Measurements from ENCODE around the gene SCN9A. TPM values are rescaled to one million over a fixed set of nuclear protein-coding genes. Genes with fewer than 3 reads are reported as not detected.

Gene SCN9A
- total RNA-seq, 2 experiments from 2014 or later = 0.15 TPM

DNA sequence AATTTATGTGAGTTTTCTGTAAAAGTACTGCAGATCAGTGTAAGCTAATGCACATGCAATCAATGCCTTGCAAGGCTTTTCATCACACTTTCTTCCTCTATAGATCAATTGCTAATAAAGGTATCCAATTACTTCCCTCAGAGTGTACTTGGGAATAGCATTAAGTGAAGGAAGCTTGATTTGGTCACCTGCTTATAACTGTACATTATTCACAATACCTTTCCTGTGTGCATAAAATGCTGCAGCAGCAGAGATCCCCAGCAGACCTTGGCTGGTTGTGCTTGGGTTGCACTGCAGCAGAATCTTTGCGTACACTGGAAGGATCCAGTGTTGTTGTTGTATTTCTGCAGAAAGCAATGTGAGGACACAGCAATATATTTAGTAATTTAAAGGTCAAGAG lies 18.5 kb upstream of the SCN9A start:
- no peak for DNase-seq
- Mint-ChIP-seq H3K4me1 (no peaks in the 10 kb centered on the region), H3K36me3 (ENCODE audit: low read depth) (no peaks in the 10 kb centered on the region), H3K9me3 (no peaks in the 10 kb centered on the region), H3K4me3 (no peak overlapping the region), H3K27me3 (no peaks in the 10 kb centered on the region), H3K27ac (no peak overlapping the region)
- ChIA-PET POLR2A (no interaction called here), CTCF (no interaction called here)

DNA sequence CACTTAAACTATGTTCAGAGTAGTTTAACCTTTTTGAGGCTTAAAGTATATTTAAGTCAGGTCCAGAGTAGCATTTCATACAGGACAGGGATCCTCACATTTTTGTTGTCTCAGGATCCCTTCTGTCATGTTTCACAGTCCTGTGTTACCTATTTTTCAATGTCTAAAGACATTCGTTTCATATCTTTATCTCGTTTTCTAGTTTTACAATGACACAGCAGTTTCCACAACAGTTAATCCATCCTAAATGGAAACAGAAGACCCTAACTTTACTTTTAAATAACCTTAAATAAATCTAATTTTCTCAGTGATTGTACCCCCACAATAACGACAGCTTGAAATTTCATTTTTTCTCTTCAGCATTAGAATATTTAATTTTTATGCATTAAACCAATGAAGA lies 17.3 kb upstream of the SCN9A start:
- ChIA-PET POLR2A (no interaction called here), CTCF (no interaction called here)
- Mint-ChIP-seq H3K4me3 (no peak overlapping the region), H3K9me3 (no peaks in the 10 kb centered on the region), H3K27ac (no peak overlapping the region), H3K4me1 (no peaks in the 10 kb centered on the region), H3K36me3 (ENCODE audit: low read depth) (no peaks in the 10 kb centered on the region), H3K27me3 (no peaks in the 10 kb centered on the region)
- no peak for DNase-seq

DNA sequence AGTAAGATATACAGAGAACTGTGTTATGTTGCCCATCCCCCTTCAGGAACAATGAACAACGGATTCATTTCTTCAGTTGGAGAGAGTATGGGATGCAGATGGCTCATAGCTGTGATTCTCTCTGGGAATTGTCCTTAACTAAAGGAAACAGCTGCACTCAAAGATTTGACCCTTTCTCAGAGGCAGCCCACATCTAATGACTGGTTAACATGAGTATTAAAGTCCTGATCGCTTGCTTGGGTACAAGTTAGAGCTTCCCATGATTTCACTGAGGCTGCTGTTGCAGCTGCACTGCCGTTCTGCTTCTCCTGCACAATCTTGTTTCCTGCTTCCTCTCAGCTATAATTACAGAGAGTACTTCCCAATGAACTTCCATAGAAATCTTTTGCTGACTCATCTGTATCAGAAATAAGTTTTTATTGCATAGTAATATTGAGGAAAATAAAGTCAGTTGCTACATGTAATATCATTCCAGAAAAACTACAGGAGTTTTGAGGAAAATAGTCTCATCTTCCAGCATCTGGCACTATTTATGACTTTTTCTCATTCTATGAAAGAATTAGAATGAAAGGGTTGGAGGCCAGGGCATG lies 12.8 kb upstream of the SCN9A start:
- Mint-ChIP-seq H3K9me3 (no peaks in the 10 kb centered on the region), H3K36me3 (ENCODE audit: low read depth) (no peaks in the 10 kb centered on the region), H3K4me1 (no peaks in the 10 kb centered on the region), H3K4me3 (no peak overlapping the region), H3K27me3 (no peaks in the 10 kb centered on the region), H3K27ac (no peak overlapping the region)
- ChIA-PET POLR2A (no interaction called here), CTCF (no interaction called here)
- no peak for DNase-seq

DNA sequence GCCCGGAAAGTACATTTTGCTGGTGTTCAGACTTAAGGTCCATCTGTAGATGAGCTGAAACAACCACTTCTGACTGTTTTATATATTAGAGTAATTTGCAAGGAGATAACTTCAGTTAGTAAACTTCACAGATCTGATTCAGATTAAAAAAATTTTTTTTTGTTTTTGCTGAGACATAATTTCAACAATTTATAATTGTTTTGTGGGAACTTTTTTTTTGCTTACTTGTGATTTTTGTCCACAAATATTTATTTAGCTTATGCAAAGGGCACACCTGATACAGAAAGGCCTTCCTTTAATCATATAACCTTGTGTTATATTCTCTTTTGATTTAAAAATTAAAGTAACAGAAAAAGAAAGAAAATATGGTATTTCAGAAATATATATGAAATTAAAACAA lies 9.6 kb upstream of the SCN9A start:
- H3K9me3 Mint-ChIP-seq = no peaks in the 10 kb centered on the region
- ChIA-PET CTCF (interaction anchor here (1.5 to 2.3 kb wide), 3 partner anchors 10 to 24 kb away, joined by 4 to 9 read pairs (median 5); partner anchors contain the start of gene SCN9A), POLR2A (no interaction called here)
- no peaks in the 10 kb centered on the region for H3K4me1 Mint-ChIP-seq
- no peak for DNase-seq
- H3K27ac Mint-ChIP-seq = no peak overlapping the region
- no peak overlapping the region for H3K4me3 Mint-ChIP-seq
- H3K36me3 Mint-ChIP-seq (ENCODE audit: low read depth) = no peaks in the 10 kb centered on the region
- no peaks in the 10 kb centered on the region for H3K27me3 Mint-ChIP-seq

DNA sequence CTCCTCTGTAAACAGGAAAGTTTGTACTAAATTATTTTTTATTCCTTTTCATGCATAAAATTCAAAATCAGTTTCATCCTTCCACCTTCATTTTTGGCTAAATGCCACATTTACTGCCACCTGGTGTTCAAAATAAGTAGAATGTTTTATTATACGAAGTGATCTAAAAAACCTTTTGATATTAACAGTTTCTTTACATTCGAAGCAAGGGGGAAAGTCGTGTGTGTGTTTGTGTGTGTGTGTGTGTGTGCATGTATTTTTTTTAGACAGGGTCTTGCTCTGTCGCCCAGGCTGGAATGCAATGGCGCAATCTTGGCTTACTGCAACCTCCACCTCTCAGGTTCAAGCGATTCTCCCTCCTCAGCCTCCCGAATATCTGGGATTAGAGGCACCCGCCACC lies 9.0 kb upstream of the SCN9A start:
- H3K27ac Mint-ChIP-seq = no peak overlapping the region
- no peaks in the 10 kb centered on the region for H3K9me3 Mint-ChIP-seq
- no peaks in the 10 kb centered on the region for H3K4me1 Mint-ChIP-seq
- H3K4me3 Mint-ChIP-seq = no peak overlapping the region
- no peaks in the 10 kb centered on the region for H3K36me3 Mint-ChIP-seq (ENCODE audit: low read depth)
- DNase-seq = no peak
- CTCF ChIA-PET = interaction anchor here (1.5 to 2.3 kb wide), 3 partner anchors 10 to 24 kb away, joined by 4 to 9 read pairs (median 5); partner anchors contain the start of gene SCN9A
- H3K27me3 Mint-ChIP-seq = no peaks in the 10 kb centered on the region
- POLR2A ChIA-PET = no interaction called here

DNA sequence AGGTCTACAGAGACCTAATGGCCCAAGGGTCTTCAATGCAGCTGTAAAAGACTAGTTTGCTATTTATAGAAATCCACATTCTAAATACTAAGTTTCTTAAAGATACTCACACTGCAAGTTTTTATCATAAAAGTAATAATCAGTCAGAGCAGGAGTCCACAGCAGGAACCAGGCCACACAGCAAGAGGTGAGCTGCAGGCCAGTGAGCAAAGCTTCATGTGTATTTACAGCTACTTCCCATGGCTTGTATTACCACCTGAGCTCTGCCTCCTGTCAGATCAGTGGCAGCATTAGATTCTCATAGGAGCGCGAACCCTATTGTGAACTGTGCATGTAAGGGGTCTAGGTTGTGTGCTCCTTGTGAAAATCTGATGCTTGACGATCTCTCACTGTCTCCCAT lies 6.7 kb upstream of the SCN9A start:
- POLR2A ChIA-PET = no interaction called here
- Mint-ChIP-seq H3K9me3 (no peaks in the 10 kb centered on the region), H3K4me3 (no peak overlapping the region), H3K27me3 (peaks cover 9% of the 10 kb centered on the region), H3K4me1 (no peaks in the 10 kb centered on the region), H3K27ac (no peak overlapping the region), H3K36me3 (ENCODE audit: low read depth) (no peaks in the 10 kb centered on the region)
- no peak for DNase-seq
- CTCF ChIA-PET = interaction anchor here (1.6 kb wide), 1 partner anchor 21 kb away, joined by 7 read pairs; no protein-coding TSS in a partner anchor

DNA sequence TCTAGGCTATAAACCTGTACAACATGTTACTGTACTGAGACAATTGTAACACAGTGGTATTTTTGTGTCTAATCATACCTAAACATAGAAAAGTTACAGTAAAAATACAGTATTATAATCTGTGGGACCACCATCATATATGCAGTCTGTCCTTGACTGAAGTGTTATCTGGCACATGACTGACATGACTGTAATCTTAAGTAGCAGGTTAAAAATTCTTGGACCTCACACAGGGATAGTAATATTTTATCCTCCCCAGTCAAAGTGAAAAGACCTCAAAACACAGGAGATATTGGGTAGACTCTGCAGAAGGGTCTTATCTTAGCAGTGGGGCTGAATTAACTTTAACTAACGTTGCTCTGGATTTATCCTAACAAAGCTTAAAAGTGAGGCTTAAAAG lies 4.9 kb upstream of the SCN9A start:
- Mint-ChIP-seq H3K27ac (no peak overlapping the region), H3K36me3 (ENCODE audit: low read depth) (no peaks in the 10 kb centered on the region), H3K27me3 (peaks cover 19% of the 10 kb centered on the region), H3K4me1 (peaks cover 5% of the 10 kb centered on the region), H3K9me3 (no peaks in the 10 kb centered on the region), H3K4me3 (no peak overlapping the region)
- CTCF ChIA-PET = no interaction called here
- POLR2A ChIA-PET = no interaction called here
- DNase-seq = no peak

DNA sequence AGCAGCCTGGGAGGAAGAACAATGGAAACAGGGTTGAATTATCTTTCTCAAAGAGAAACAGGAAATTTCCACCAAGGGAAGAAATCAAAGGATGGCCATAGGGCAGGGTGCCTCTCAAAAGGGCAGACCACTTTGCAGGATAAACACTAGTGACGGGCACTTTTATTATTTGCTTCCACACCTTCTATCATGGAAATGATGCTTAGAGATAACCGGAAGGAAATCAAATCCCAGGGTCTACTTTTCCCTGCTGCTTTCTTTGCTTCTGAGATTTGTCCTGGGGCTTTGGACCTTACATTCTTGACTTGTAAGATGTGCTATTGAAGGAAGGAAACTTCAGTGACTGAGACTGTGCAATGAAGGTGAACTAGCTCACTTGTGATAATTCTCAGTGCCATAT lies 1.1 kb upstream of the SCN9A start:
- Mint-ChIP-seq H3K4me1 (peaks cover 18% of the 10 kb centered on the region), H3K27me3 (peaks cover 38% of the 10 kb centered on the region), H3K27ac (no peak overlapping the region)

DNA sequence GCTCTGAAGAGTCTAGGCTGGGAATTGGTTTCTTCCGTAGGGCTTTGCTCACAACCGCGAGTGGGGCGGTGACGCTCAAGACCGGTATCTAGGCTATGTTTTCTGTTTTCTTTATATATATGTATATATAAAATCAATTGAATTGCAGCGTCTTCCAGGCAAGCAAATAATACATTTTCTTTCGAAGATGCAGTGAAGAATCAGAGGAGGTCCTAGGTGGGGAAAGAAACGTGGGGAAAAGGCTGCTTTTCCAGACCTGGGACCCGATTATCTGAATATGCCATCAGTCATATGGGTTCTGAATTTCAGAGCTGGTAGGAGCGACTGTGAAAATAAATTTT lies 714 bp upstream of the SCN9A start:
- CTCF ChIA-PET = interaction anchor here (0.6 kb wide), 1 partner anchor 120 kb away, joined by 3 read pairs; no protein-coding TSS in a partner anchor
- Mint-ChIP-seq H3K36me3 (ENCODE audit: low read depth) (no peaks in the 10 kb centered on the region), H3K27ac (no peak overlapping the region), H3K4me1 (peaks cover 18% of the 10 kb centered on the region), H3K27me3 (peaks cover 38% of the 10 kb centered on the region), H3K9me3 (no peaks in the 10 kb centered on the region), H3K4me3 (peak overlapping the region; percentile 62)
- DNase-seq = no peak
- POLR2A ChIA-PET = no interaction called here

More for the DNA sequence above, 1.1 kb upstream of the SCN9A start:
- no peaks in the 10 kb centered on the region for H3K36me3 Mint-ChIP-seq (ENCODE audit: low read depth)
- DNase-seq = no peak
- H3K4me3 Mint-ChIP-seq = no peak overlapping the region
- POLR2A ChIA-PET = no interaction called here
- H3K9me3 Mint-ChIP-seq = no peaks in the 10 kb centered on the region
- CTCF ChIA-PET = interaction anchor here (0.6 kb wide), 1 partner anchor 120 kb away, joined by 3 read pairs; no protein-coding TSS in a partner anchor

DNA sequence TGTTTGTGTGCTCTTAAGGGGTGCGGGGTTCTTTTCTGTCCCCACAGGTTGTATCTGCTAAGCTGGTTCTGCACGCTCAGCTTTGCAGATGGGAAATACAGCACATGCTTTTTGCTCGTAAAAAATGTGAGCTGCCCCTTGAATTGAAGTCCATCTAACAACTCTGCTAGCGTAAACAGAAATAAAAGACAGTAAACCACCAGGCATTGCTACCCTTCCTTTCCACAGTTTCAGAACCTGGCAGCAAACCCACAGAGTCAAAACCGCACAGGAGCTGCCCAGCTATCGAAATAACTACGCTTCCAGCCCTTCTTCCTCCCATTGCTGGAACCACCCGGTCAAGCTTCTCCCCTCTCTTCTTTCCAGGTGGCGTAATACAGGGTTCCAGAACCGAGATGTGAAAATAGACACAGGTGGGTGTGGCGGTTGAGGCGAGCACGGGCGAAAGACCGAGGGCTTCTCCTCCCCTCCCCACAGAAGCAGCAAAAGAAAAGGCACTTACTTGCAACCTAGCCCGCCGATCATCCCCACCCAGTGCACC lies 479 bp downstream of the SCN9A start:
- ChIA-PET CTCF (interaction anchor here (1.5 to 1.9 kb wide), 2 partner anchors 10 to 14 kb away, joined by 5 to 9 read pairs; no protein-coding TSS in a partner anchor), POLR2A (no interaction called here)
- DNase-seq = no peak
- Mint-ChIP-seq H3K4me3 (peak overlapping the region; percentile 66), H3K4me1 (peaks cover 18% of the 10 kb centered on the region), H3K27me3 (peaks cover 38% of the 10 kb centered on the region), H3K36me3 (ENCODE audit: low read depth) (no peaks in the 10 kb centered on the region), H3K27ac (no peak overlapping the region), H3K9me3 (no peaks in the 10 kb centered on the region)

DNA sequence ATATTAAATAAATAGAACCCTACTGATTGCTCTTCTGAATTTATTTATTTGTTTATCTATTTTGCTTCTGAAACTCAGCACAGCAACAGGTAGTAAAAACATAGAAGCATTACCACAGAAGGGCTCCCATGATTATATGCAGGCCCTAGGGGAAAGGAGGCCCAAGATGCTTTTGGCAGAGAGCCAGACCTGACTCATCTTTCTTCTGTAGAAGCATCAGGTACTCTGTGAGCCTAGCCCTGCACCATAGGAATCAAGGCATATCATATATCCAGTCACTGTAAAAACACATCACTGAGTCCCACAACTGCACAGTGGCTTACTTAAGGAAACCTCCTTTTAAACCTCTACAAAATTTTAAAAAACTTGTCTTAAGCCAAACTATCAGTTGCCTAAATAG lies 1.8 kb downstream of the SCN9A start:
- POLR2A ChIA-PET = no interaction called here
- Mint-ChIP-seq H3K27me3 (peaks cover 38% of the 10 kb centered on the region), H3K4me3 (no peak overlapping the region), H3K36me3 (ENCODE audit: low read depth) (no peaks in the 10 kb centered on the region), H3K27ac (no peak overlapping the region), H3K9me3 (no peaks in the 10 kb centered on the region), H3K4me1 (peaks cover 18% of the 10 kb centered on the region)
- DNase-seq = no peak
- CTCF ChIA-PET = interaction anchor here (1.5 to 1.9 kb wide), 2 partner anchors 11 to 13 kb away, joined by 5 to 9 read pairs; no protein-coding TSS in a partner anchor

DNA sequence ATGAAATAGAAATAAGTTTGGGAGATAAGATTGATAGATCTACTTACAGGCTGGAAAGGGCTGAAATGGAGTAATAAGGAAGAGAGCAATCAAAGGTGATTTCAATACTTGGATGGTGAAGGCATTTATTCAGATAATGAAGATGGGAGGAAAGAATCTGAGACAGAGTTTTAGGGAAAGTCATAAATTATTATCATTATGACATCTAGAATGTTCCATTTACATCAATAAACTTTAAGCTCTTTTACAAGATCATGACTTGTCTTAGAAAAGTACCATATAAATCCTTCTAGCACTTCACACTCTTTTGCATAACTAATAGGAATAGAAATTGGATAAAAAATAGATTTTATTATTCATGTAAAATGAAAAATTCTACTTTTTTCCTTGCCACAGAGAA lies 2.2 kb downstream of the SCN9A start:
- ChIA-PET POLR2A (no interaction called here), CTCF (no interaction called here)
- H3K27me3 Mint-ChIP-seq = peaks cover 38% of the 10 kb centered on the region
- H3K36me3 Mint-ChIP-seq (ENCODE audit: low read depth) = no peaks in the 10 kb centered on the region
- DNase-seq = no peak
- H3K4me1 Mint-ChIP-seq = peaks cover 18% of the 10 kb centered on the region
- no peak overlapping the region for H3K4me3 Mint-ChIP-seq
- no peak overlapping the region for H3K27ac Mint-ChIP-seq
- H3K9me3 Mint-ChIP-seq = no peaks in the 10 kb centered on the region

DNA sequence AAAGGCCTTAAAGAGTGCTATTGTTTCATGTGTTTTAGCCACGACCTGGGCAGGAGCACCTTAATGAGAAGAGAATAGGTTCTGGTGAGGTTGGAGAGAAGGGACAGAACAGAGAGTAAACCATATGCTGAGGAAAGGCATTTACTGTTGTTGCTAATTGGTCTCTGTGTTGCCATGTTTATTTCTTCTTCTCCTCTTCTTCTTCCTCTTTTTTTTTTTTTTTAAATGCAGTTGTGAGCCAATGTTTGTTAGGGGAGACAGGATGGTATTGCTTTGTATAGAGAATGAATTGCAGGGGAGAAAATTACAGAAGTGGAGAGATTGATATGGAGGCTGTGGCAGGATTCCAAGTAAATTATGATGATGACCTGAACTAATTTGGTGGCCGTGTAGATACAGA lies 2.6 kb downstream of the SCN9A start:
- H3K27me3 Mint-ChIP-seq = peaks cover 36% of the 10 kb centered on the region
- ChIA-PET CTCF (no interaction called here), POLR2A (no interaction called here)
- DNase-seq = no peak
- peaks cover 18% of the 10 kb centered on the region for H3K4me1 Mint-ChIP-seq
- no peak overlapping the region for H3K27ac Mint-ChIP-seq
- H3K4me3 Mint-ChIP-seq = no peak overlapping the region
- no peaks in the 10 kb centered on the region for H3K9me3 Mint-ChIP-seq
- no peaks in the 10 kb centered on the region for H3K36me3 Mint-ChIP-seq (ENCODE audit: low read depth)

DNA sequence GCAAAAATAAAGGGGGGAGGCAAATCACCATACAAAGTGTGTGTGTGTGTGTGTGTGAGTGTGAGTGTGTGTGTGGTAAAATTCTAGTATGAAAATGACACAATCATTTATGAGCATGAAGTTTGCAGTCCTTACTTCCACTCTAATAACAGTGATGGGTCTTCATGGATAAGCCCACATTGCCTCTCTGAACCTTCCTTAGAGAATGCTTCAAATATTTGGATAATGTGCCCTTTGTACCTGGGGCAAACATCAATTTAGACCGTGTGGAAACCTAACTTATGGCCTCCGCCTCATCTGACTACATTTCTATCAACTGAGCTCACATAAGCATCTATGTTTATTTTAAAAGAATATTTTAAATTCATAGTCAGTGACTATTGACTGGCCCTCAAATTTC lies 3.7 kb downstream of the SCN9A start:
- ChIA-PET CTCF (no interaction called here), POLR2A (no interaction called here)
- H3K27ac Mint-ChIP-seq = no peak overlapping the region
- H3K4me3 Mint-ChIP-seq = no peak overlapping the region
- peaks cover 18% of the 10 kb centered on the region for H3K4me1 Mint-ChIP-seq
- H3K9me3 Mint-ChIP-seq = no peaks in the 10 kb centered on the region
- no peaks in the 10 kb centered on the region for H3K36me3 Mint-ChIP-seq (ENCODE audit: low read depth)
- DNase-seq = no peak
- peaks cover 26% of the 10 kb centered on the region for H3K27me3 Mint-ChIP-seq
